Left lung (tissue), 10 donors: Measurements from ENCODE around the gene ERFL. TPM values are rescaled to one million over a fixed set of nuclear protein-coding genes. Genes with fewer than 3 reads are reported as not detected.

Experiments
- ATAC-seq: fragments of 200-7000 bp; cut with Tn5 transposase; one replicate; pipeline ENCODE4 v1.9.1; 2020; ENCODE audit warnings: moderate library complexity
- DNase-seq, 4 donors: peaks; one replicate each; pipeline ENCODE4 v3.0.0-alpha.2; 2013 to 2020
- H3K27ac ChIP-seq, 2 donors: fragments of 200-600 bp; sonication (generic) in 1 of 2; one replicate each; pipeline versions ENCODE4 v1.5.0 to v1.8.0; 2020 to 2021
- H3K27me3 ChIP-seq, 2 donors: fragments of 200-600 bp; sonication (generic) in 1 of 2; one replicate each; pipeline versions ENCODE4 v1.5.0 to v1.8.0; 2020 to 2021
- H3K36me3 ChIP-seq, 2 donors: fragments of 200-600 bp; sonication (generic) in 1 of 2; one replicate each; pipeline versions ENCODE4 v1.5.0 to v1.8.0; 2020 to 2021
- H3K4me1 ChIP-seq, 2 donors: fragments of 200-600 bp; one replicate each; pipeline ENCODE4 v1.8.0; 2021
- H3K4me3 ChIP-seq, 2 donors: fragments of 200-600 bp; sonication (generic) in 1 of 2; one replicate each; pipeline versions ENCODE4 v1.5.0 to v1.8.0; 2020 to 2021; ENCODE audit warnings: mild to moderate bottlenecking in 1 of 2
- H3K9me3 ChIP-seq, 2 donors: fragments of 200-600 bp; sonication (generic) in 1 of 2; one replicate each; pipeline versions ENCODE4 v1.5.0 to v1.8.0; 2020 to 2021
- CTCF ChIP-seq, 2 donors: fragments of 200-600 bp; sonication (generic) in 1 of 2; IDR thresholded peaks; one replicate each; pipeline versions ENCODE4 v1.5.0 to v1.8.0; 2021; ENCODE audit warnings: antibody characterized with exemption in 2 of 2
- intact Hi-C, 2 donors: fragments of 100-400 bp; cut with DNase I; formaldehyde crosslinking; loops; one replicate each; pipeline versions ENCODE4 v1.11.2 to v1.14.2; 2022
- polyA plus RNA-seq, 6 donors: library from polyadenylated mRNA; unstranded; fragments of 120-200 nt; gene quantifications; one replicate each; pipeline ENCODE4 v1.2.1, GENCODE V29; 2013; ENCODE audit not compliant: insufficient read length in 6 of 6
- total RNA-seq, 2 donors: library from RNA; stranded (reverse); fragmentation: NEBNext Ultra II Directional; extraction: Animal tissue kit (Norgen Biotek cat#: 25700); gene quantifications; one replicate each; pipeline ENCODE4 v1.2.1, GENCODE V29; 2021
- donor health status: DM: no; HTN: yes; CAD: no.
- donor health status: DM: no; HTN: no; CAD: no.

The ERFL gene
- total and polyA plus RNA-seq, 8 donors, result 0.08 to 0.38 (median 0.26) TPM; not detected in 2

GRCh38 chr19:41968751-41969595 is 40.7 kb upstream of the ERFL start:
- intact Hi-C loops, result no loop called here
- Histone ChIP-seq H3K4me1 (no peaks in the 10 kb centered on the region), H3K9me3 (no peaks in the 10 kb centered on the region), H3K27me3 (peaks cover 0 to 39% of the 10 kb centered on the region in 2 donors), H3K27ac (no peak overlapping the region), H3K4me3 (no peak overlapping the region), H3K36me3 (no peaks in the 10 kb centered on the region)
- TF ChIP-seq CTCF (IDR thresholded peaks at IDR 0.05), result no peak
- no peak for DNase-seq
- ATAC-seq, result no peak

- Histone ChIP-seq H3K4me1 (no peaks in the 10 kb centered on the region), H3K4me3 (no peak overlapping the region), H3K27ac (no peak overlapping the region), H3K9me3 (no peaks in the 10 kb centered on the region), H3K27me3 (peaks cover 0 to 39% of the 10 kb centered on the region in 2 donors), H3K36me3 (no peaks in the 10 kb centered on the region)
- ATAC-seq, result no peak
- TF ChIP-seq CTCF (IDR thresholded peaks at IDR 0.05), result no peak
- intact Hi-C loops, result no loop called here
- peak in 1 of 4 donors; percentile 78 for DNase-seq
Observed at GRCh38 chr19:41967054-41967783, 39.0 kb upstream of the ERFL start.

- no peaks in the 10 kb centered on the region for H3K36me3 ChIP-seq
- ATAC-seq, result no peak
- H3K27ac ChIP-seq, result no peak overlapping the region
- H3K4me1 ChIP-seq, result no peaks in the 10 kb centered on the region
- no peak overlapping the region for H3K4me3 ChIP-seq
- DNase-seq, result no peak
- TF ChIP-seq CTCF (IDR thresholded peaks at IDR 0.05), result no peak
- intact Hi-C loops, result no loop called here
- H3K9me3 ChIP-seq, result no peaks in the 10 kb centered on the region
- peaks cover 0 to 34% of the 10 kb centered on the region in 2 donors for H3K27me3 ChIP-seq
Observed at GRCh38 chr19:41965106-41965505, 36.9 kb upstream of the ERFL start.

- Histone ChIP-seq H3K27me3 (peaks cover 0 to 1% of the 10 kb centered on the region in 2 donors), H3K9me3 (no peaks in the 10 kb centered on the region), H3K4me3 (no peak overlapping the region), H3K36me3 (peaks cover 0 to 13% of the 10 kb centered on the region in 2 donors), H3K4me1 (peaks cover 12 to 20% of the 10 kb centered on the region in 2 donors), H3K27ac (no peak overlapping the region)
- ATAC-seq (no peak), DNase-seq (no peak)
- intact Hi-C loops, result no loop called here
- no peak for TF ChIP-seq CTCF (IDR thresholded peaks at IDR 0.05)
Observed at GRCh38 chr19:41960973-41961372, 32.7 kb upstream of the ERFL start.
